ENCODE measurements around the gene ARMC6.
A peak's percentile ranks its signal among the peaks of the same experiment; 100 is the strongest.

ARMC6 gene

GRCh38 chr19:19068659-19069654, 35.6 kb downstream of the ARMC6 start:
- H3K4me1 Mint-ChIP-seq = peaks cover 69% of the 10 kb centered on the region
- H3K36me3 Mint-ChIP-seq = peaks cover 8% of the 10 kb centered on the region
- peak; percentile 53 for ATAC-seq
- H3K4me3 Mint-ChIP-seq = peak overlapping the region; percentile 53
- H3K27me3 Mint-ChIP-seq = no peaks in the 10 kb centered on the region
- peak overlapping the region; percentile 77 for H3K27ac Mint-ChIP-seq
- no peaks in the 10 kb centered on the region for H3K9me3 Mint-ChIP-seq

GRCh38 chr19:19071897-19072296, 38.5 kb downstream of the ARMC6 start:
- ATAC-seq = no peak
- H3K4me3 Mint-ChIP-seq = no peak overlapping the region
- H3K27me3 Mint-ChIP-seq = no peaks in the 10 kb centered on the region
- no peak overlapping the region for H3K27ac Mint-ChIP-seq
- H3K4me1 Mint-ChIP-seq = peaks cover 62% of the 10 kb centered on the region
- H3K36me3 Mint-ChIP-seq = peaks cover 11% of the 10 kb centered on the region
- H3K9me3 Mint-ChIP-seq = no peaks in the 10 kb centered on the region

GRCh38 chr19:19074196-19074882, 40.9 kb downstream of the ARMC6 start:
- no peaks in the 10 kb centered on the region for H3K9me3 Mint-ChIP-seq
- no peaks in the 10 kb centered on the region for H3K27me3 Mint-ChIP-seq
- H3K36me3 Mint-ChIP-seq = peaks cover 31% of the 10 kb centered on the region
- ATAC-seq = no peak
- H3K27ac Mint-ChIP-seq = no peak overlapping the region
- H3K4me1 Mint-ChIP-seq = peaks cover 64% of the 10 kb centered on the region
- H3K4me3 Mint-ChIP-seq = no peak overlapping the region

- H3K36me3 Mint-ChIP-seq = peaks cover 34% of the 10 kb centered on the region
- no peak overlapping the region for H3K27ac Mint-ChIP-seq
These were observed 41.7 kb downstream of the ARMC6 start for GRCh38 chr19:19075126-19075525.

GRCh38 chr19:19076476-19076875, 43.1 kb downstream of the ARMC6 start:
- peaks cover 56% of the 10 kb centered on the region for H3K4me1 Mint-ChIP-seq
- no peak for ATAC-seq

More at GRCh38 chr19:19075126-19075525, 41.7 kb downstream of the ARMC6 start:
- Mint-ChIP-seq H3K4me3 (no peak overlapping the region), H3K9me3 (no peaks in the 10 kb centered on the region), H3K27me3 (no peaks in the 10 kb centered on the region), H3K4me1 (peaks cover 64% of the 10 kb centered on the region)
- ATAC-seq = no peak

GRCh38 chr19:19077103-19077502, 43.7 kb downstream of the ARMC6 start:
- peaks cover 34% of the 10 kb centered on the region for H3K36me3 Mint-ChIP-seq
- peaks cover 62% of the 10 kb centered on the region for H3K4me1 Mint-ChIP-seq
- H3K9me3 Mint-ChIP-seq = no peaks in the 10 kb centered on the region
- H3K4me3 Mint-ChIP-seq = no peak overlapping the region
- ATAC-seq = no peak
- no peak overlapping the region for H3K27ac Mint-ChIP-seq
- H3K27me3 Mint-ChIP-seq = no peaks in the 10 kb centered on the region

More at GRCh38 chr19:19076476-19076875, 43.1 kb downstream of the ARMC6 start:
- no peak overlapping the region for H3K4me3 Mint-ChIP-seq
- H3K27ac Mint-ChIP-seq = no peak overlapping the region
- H3K27me3 Mint-ChIP-seq = no peaks in the 10 kb centered on the region
- peaks cover 34% of the 10 kb centered on the region for H3K36me3 Mint-ChIP-seq
- no peaks in the 10 kb centered on the region for H3K9me3 Mint-ChIP-seq

GRCh38 chr19:19078801-19079200, 45.4 kb downstream of the ARMC6 start:
- no peak for ATAC-seq
- Mint-ChIP-seq H3K4me1 (peaks cover 58% of the 10 kb centered on the region), H3K9me3 (no peaks in the 10 kb centered on the region), H3K27ac (no peak overlapping the region), H3K36me3 (peaks cover 32% of the 10 kb centered on the region), H3K4me3 (no peak overlapping the region), H3K27me3 (no peaks in the 10 kb centered on the region)

GRCh38 chr19:19079571-19079970, 46.2 kb downstream of the ARMC6 start:
- H3K36me3 Mint-ChIP-seq = peaks cover 37% of the 10 kb centered on the region
- no peaks in the 10 kb centered on the region for H3K9me3 Mint-ChIP-seq
- H3K27ac Mint-ChIP-seq = no peak overlapping the region
- ATAC-seq = no peak
- H3K27me3 Mint-ChIP-seq = no peaks in the 10 kb centered on the region
- no peak overlapping the region for H3K4me3 Mint-ChIP-seq
- H3K4me1 Mint-ChIP-seq = peaks cover 58% of the 10 kb centered on the region

- Mint-ChIP-seq H3K27me3 (no peaks in the 10 kb centered on the region), H3K9me3 (no peaks in the 10 kb centered on the region), H3K27ac (peak overlapping the region; percentile 44), H3K4me1 (peaks cover 52% of the 10 kb centered on the region), H3K36me3 (peaks cover 36% of the 10 kb centered on the region), H3K4me3 (no peak overlapping the region)
- no peak for ATAC-seq
These were observed 48.3 kb downstream of the ARMC6 start for GRCh38 chr19:19081642-19082151.

GRCh38 chr19:19083413-19084178, 50.2 kb downstream of the ARMC6 start:
- H3K4me3 Mint-ChIP-seq = no peak overlapping the region
- H3K9me3 Mint-ChIP-seq = no peaks in the 10 kb centered on the region
- peaks cover 45% of the 10 kb centered on the region for H3K4me1 Mint-ChIP-seq
- ATAC-seq = peak; percentile 8
- H3K27ac Mint-ChIP-seq = no peak overlapping the region
- H3K27me3 Mint-ChIP-seq = no peaks in the 10 kb centered on the region
- peaks cover 17% of the 10 kb centered on the region for H3K36me3 Mint-ChIP-seq

GRCh38 chr19:19087676-19088075, 54.3 kb downstream of the ARMC6 start:
- Mint-ChIP-seq H3K4me3 (no peak overlapping the region), H3K9me3 (no peaks in the 10 kb centered on the region), H3K27me3 (no peaks in the 10 kb centered on the region), H3K4me1 (peaks cover 20% of the 10 kb centered on the region), H3K27ac (peak overlapping the region; percentile 31), H3K36me3 (peaks cover 5% of the 10 kb centered on the region)
- no peak for ATAC-seq

- Mint-ChIP-seq H3K36me3 (peaks cover 6% of the 10 kb centered on the region), H3K27me3 (no peaks in the 10 kb centered on the region), H3K9me3 (no peaks in the 10 kb centered on the region), H3K4me1 (no peaks in the 10 kb centered on the region), H3K4me3 (no peak overlapping the region), H3K27ac (no peak overlapping the region)
- ATAC-seq = no peak
These were observed 61.1 kb downstream of the ARMC6 start for GRCh38 chr19:19094513-19094912.

GRCh38 chr19:19095691-19096090, 62.3 kb downstream of the ARMC6 start:
- peaks cover 12% of the 10 kb centered on the region for H3K36me3 Mint-ChIP-seq
- no peaks in the 10 kb centered on the region for H3K9me3 Mint-ChIP-seq
- no peak overlapping the region for H3K4me3 Mint-ChIP-seq
- ATAC-seq = no peak
- H3K4me1 Mint-ChIP-seq = no peaks in the 10 kb centered on the region
- no peak overlapping the region for H3K27ac Mint-ChIP-seq
- no peaks in the 10 kb centered on the region for H3K27me3 Mint-ChIP-seq

GRCh38 chr19:19096641-19097627, 63.5 kb downstream of the ARMC6 start:
- Mint-ChIP-seq H3K27ac (no peak overlapping the region), H3K4me1 (no peaks in the 10 kb centered on the region), H3K36me3 (peaks cover 13% of the 10 kb centered on the region), H3K4me3 (no peak overlapping the region), H3K27me3 (no peaks in the 10 kb centered on the region), H3K9me3 (no peaks in the 10 kb centered on the region)
- no peak for ATAC-seq

Data from stimulated activated memory B cell treated with anti-CD40 and anti-IgM and Interleukin-4, amounts not matched to agents 10 μg/mL and 1 μg/mL and 100 μg/mL, for 72 hours (primary cell).